Body of pancreas (tissue), 4 donors: ENCODE data around the gene FRMD4B. TPM values are rescaled to one million over a fixed set of nuclear protein-coding genes. Genes with fewer than 3 reads are reported as not detected.
A peak's percentile ranks its signal among the peaks of the same experiment; 100 is the strongest.

Experiments used
- ATAC-seq: fragments of 150-250 bp; one replicate; pipeline ENCODE4 v1.9.1; 2016
- DNase-seq, 4 donors: peaks; one replicate each; pipeline ENCODE4 v3.0.0-alpha.2; 2019
- H3K27ac ChIP-seq, 4 donors: fragments of 200-600 bp; sonication (generic); 1 replicate in 3 of 4; 2 replicates in 1 of 4; pipeline versions ENCODE4 v1.5.1 to v1.6.1; 2016 to 2019; ENCODE audit warnings: mild to moderate bottlenecking in 1 of 4, mixed read lengths in 1 of 4, moderate library complexity in 1 of 4
- H3K27me3 ChIP-seq, 2 donors: fragments of 200-600 bp; sonication (generic); one replicate each; pipeline ENCODE4 v1.6.0; 2016; ENCODE audit warnings: mild to moderate bottlenecking in 1 of 2
- H3K36me3 ChIP-seq, 2 donors: fragments of 200-600 bp; sonication (generic); replicated peaks in 1 of 2; 2 replicates each; pipeline ENCODE4 v1.5.1; 2016; ENCODE audit warnings: low read depth in 2 of 2; ENCODE audit not compliant: insufficient read depth in 1 of 2
- H3K4me1 ChIP-seq: fragments of 200-600 bp; sonication (generic); one replicate; pipeline ENCODE4 v1.6.0; 2016
- H3K4me3 ChIP-seq, 2 donors: fragments of 200-600 bp; sonication (generic); 1 replicate in 1 of 2; 2 replicates in 1 of 2; pipeline ENCODE4 v1.5.1; 2016 to 2019
- H3K9me3 ChIP-seq, 3 donors: fragments of 200-600 bp; sonication (generic); 1 replicate in 2 of 3; 2 replicates in 1 of 3; pipeline ENCODE4 v1.5.1; 2016
- POLR2A ChIP-seq, 3 donors: fragments of 450-650 bp; IDR thresholded peaks; one replicate each; pipeline ENCODE4 v1.6.1; 2016; ENCODE audit warnings: antibody characterized with exemption in 3 of 3, mild to moderate bottlenecking in 2 of 3
- WGBS, 2 donors: methylation state at CpG; one replicate each; pipeline ENCODE4 v1.1.5; 2017; 5-methylcytosine and 5-hydroxymethylcytosine counted together
- intact Hi-C: fragments of 100-400 bp; cut with DNase I; formaldehyde crosslinking; loops from one replicate; pipeline ENCODE4 v1.15.1; 2023
- total RNA-seq, 2 donors: library from RNA; depleted of rRNA; stranded (reverse); fragments of >200 nt; gene quantifications; one replicate each; pipeline ENCODE4 v1.1.0, GENCODE V29; 2016
- TF ChIP-seq, protein P1 (sequence below), 7 experiments: fragments of 450-650 bp in 4 of 7; fragments of 200-600 bp in 3 of 7; sonication (generic) in 3 of 7; IDR thresholded peaks; one replicate each; pipeline ENCODE4 v1.5.1; 2016 to 2019; ENCODE audit warnings: antibody characterized with exemption in 7 of 7

Gene FRMD4B
- total RNA-seq, 2 donors from 2014 or later, result 7.3 to 14.3 TPM

DNA sequence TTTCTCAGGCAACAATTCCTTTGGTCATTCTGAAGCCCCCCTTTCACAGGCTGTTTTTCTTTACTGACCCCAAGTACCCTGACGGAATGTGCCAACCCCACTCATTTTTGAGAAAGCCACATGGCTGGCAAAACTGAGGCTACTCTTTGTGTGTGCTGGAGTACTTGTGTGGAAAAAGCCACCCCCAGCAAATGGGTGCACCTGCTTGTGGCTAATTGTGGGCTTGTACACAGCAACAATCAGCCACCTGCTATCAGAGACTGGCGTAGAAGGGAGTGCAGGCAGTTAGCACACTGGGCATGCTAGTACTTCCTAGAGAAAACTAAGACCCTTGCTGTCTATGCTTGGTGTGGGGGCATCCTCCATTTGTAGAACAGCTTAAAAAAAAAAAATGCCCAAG lies 153.4 kb downstream of the FRMD4B start:
- H3K27ac ChIP-seq, result peak overlapping the region in 3 of 4 donors; percentile 37 to 61 (median 50)
- H3K4me3 ChIP-seq, result no peak overlapping the region
- no peaks in the 10 kb centered on the region for H3K9me3 ChIP-seq
- 94 to 100% methylated on average over 2 of the region's 2 CpGs for WGBS, 2 donors
- no peak for ATAC-seq
- no peak for DNase-seq
- intact Hi-C loops, result no loop called here
- H3K4me1 ChIP-seq, result peaks cover 4% of the 10 kb centered on the region
- TF ChIP-seq POLR2A (IDR thresholded peaks at IDR 0.05), result no peak
- TF ChIP-seq, protein P1, sequence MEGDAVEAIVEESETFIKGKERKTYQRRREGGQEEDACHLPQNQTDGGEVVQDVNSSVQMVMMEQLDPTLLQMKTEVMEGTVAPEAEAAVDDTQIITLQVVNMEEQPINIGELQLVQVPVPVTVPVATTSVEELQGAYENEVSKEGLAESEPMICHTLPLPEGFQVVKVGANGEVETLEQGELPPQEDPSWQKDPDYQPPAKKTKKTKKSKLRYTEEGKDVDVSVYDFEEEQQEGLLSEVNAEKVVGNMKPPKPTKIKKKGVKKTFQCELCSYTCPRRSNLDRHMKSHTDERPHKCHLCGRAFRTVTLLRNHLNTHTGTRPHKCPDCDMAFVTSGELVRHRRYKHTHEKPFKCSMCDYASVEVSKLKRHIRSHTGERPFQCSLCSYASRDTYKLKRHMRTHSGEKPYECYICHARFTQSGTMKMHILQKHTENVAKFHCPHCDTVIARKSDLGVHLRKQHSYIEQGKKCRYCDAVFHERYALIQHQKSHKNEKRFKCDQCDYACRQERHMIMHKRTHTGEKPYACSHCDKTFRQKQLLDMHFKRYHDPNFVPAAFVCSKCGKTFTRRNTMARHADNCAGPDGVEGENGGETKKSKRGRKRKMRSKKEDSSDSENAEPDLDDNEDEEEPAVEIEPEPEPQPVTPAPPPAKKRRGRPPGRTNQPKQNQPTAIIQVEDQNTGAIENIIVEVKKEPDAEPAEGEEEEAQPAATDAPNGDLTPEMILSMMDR (IDR thresholded peaks at IDR 0.05), result no peak
- H3K36me3 ChIP-seq, result no peaks in the 10 kb centered on the region
- no peaks in the 10 kb centered on the region for H3K27me3 ChIP-seq

- no peak for TF ChIP-seq POLR2A (IDR thresholded peaks at IDR 0.05)
- TF ChIP-seq, protein P1 (IDR thresholded peaks at IDR 0.05), result no peak
- DNase-seq, result peak in 2 of 4 donors; percentile 31 to 33
- Histone ChIP-seq H3K4me1 (no peaks in the 10 kb centered on the region), H3K27ac (peak overlapping the region in 3 of 4 donors; percentile 37 to 61 (median 50)), H3K36me3 (no peaks in the 10 kb centered on the region), H3K27me3 (no peaks in the 10 kb centered on the region), H3K4me3 (no peak overlapping the region), H3K9me3 (no peaks in the 10 kb centered on the region)
- ATAC-seq, result peak; percentile 70
- intact Hi-C loops, result no loop called here
- WGBS, 2 donors, result 44 to 59% methylated on average over 6 of the region's 6 CpGs
Measured at GRCh38 chr3:69231929-69232440, 153.9 kb downstream of the FRMD4B start.

DNA sequence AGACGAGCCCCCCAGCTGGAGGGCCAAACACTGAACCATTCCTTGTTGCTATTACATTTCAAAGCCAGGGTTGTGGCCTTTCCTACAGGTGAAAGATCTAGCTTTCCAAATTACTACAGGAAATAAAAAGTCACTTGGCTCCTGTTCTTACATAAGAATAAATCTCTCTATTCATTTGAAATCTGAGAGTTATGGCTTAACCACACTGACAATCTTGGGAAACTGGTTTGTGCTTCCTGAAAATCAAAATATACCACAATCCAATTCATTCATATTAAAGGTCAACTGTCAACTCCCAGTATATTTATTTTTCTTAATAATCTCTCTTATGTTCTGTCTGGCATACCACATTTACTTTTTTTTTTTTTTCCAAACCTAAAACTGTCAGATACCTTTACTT lies 159.8 kb downstream of the FRMD4B start:
- TF ChIP-seq, protein P1 (IDR thresholded peaks at IDR 0.05), result no peak
- no peak for TF ChIP-seq POLR2A (IDR thresholded peaks at IDR 0.05)
- no peaks in the 10 kb centered on the region for H3K27me3 ChIP-seq
- H3K4me3 ChIP-seq, result no peak overlapping the region
- ATAC-seq (peak; percentile 65), DNase-seq (no peak)
- no peaks in the 10 kb centered on the region for H3K36me3 ChIP-seq
- H3K27ac ChIP-seq, result peak overlapping the region in 3 of 4 donors; percentile 30 to 72 (median 62)
- peaks cover 4% of the 10 kb centered on the region for H3K4me1 ChIP-seq
- no peaks in the 10 kb centered on the region for H3K9me3 ChIP-seq
- intact Hi-C loops, result no loop called here
- WGBS, 2 donors, result 33 to 45% methylated on average over 1 of the region's 1 CpG

DNA sequence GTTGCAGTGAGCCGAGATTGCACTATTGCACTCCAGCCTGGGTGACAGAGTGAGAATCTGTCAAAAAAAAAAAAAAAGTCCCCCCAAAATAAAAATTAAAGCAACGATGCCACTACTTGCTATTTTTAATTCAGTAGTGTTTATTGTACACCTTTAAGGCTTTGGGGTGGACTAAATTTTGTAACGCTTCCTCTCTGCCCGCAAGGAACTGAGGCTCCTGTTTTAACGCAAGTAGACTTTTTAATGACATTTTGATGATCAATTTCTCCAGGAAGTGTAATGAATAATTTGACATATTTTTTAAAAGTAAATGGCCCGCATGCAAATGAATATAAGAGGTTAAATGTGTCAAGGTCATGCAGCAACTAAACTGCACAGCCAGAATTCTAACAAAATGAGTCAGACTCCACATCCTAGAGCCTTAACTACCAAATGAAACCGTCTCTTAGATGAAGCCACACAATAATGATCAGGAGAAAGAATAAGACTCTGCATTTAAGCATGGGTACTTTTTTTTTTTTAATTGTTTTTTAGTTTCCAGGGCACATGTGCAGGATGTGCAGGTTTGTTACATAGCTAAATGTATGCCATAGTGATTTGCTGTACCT lies 166.7 kb downstream of the FRMD4B start:
- Histone ChIP-seq H3K9me3 (no peaks in the 10 kb centered on the region), H3K27me3 (no peaks in the 10 kb centered on the region), H3K4me3 (no peak overlapping the region), H3K27ac (no peak overlapping the region), H3K4me1 (no peaks in the 10 kb centered on the region), H3K36me3 (no peaks in the 10 kb centered on the region)
- TF ChIP-seq, protein P1 (IDR thresholded peaks at IDR 0.05), result no peak
- TF ChIP-seq POLR2A (IDR thresholded peaks at IDR 0.05), result no peak
- no peak for ATAC-seq
- intact Hi-C loops, result no loop called here
- no peak for DNase-seq
- 60 to 75% methylated on average over 7 of the region's 7 CpGs for WGBS, 2 donors

DNA sequence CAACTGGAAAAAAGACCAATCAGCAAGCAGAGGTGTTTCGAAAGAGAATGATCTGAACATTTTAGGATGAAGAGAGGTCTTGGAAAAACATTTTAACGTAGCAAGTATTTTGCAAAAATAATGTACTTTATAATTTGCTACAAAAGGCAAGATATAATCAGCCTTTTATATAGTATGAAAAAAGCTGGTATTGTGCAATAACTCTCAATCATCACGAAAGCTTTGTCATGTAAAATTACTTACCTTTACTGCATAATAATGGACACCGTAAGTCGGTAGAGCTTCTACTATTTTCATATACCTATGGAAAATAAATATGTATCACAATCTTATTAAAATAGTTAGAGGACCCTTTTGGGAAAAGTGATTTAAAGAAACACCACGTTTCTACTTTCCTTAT lies 167.8 kb downstream of the FRMD4B start:
- H3K27me3 ChIP-seq, result no peaks in the 10 kb centered on the region
- WGBS, 2 donors, result 83 to 84% methylated on average over 6 of the region's 6 CpGs
- H3K4me3 ChIP-seq, result no peak overlapping the region
- H3K9me3 ChIP-seq, result no peaks in the 10 kb centered on the region
- no peaks in the 10 kb centered on the region for H3K36me3 ChIP-seq
- H3K4me1 ChIP-seq, result no peaks in the 10 kb centered on the region
- no peak for TF ChIP-seq POLR2A (IDR thresholded peaks at IDR 0.05)
- TF ChIP-seq, protein P1 (IDR thresholded peaks at IDR 0.05), result no peak
- intact Hi-C loops, result no loop called here
- H3K27ac ChIP-seq, result no peak overlapping the region
- DNase-seq (no peak), ATAC-seq (no peak)
